ENCODE data around the gene KCNJ10.

The KCNJ10 gene

GRCh38 chr1:160108888-160109662 lies 39.1 kb upstream of the KCNJ10 start:
- H3K27me3 ChIP-seq (ENCODE audit: control insufficient read depth, insufficient read depth, low read length), result peaks cover 7% of the 10 kb centered on the region
- no peaks in the 10 kb centered on the region for H3K36me3 ChIP-seq (ENCODE audit: control insufficient read depth, insufficient read depth, low read length)
- no peaks in the 10 kb centered on the region for H3K9me3 ChIP-seq (ENCODE audit: control insufficient read depth, low read length)
- H3K9ac ChIP-seq (ENCODE audit: low read length), result no peak overlapping the region
- no peaks in the 10 kb centered on the region for H3K4me1 ChIP-seq (ENCODE audit: control insufficient read depth, insufficient read depth, low read length)
- no peak overlapping the region for H3K4me3 ChIP-seq (ENCODE audit: low read length)

DNA sequence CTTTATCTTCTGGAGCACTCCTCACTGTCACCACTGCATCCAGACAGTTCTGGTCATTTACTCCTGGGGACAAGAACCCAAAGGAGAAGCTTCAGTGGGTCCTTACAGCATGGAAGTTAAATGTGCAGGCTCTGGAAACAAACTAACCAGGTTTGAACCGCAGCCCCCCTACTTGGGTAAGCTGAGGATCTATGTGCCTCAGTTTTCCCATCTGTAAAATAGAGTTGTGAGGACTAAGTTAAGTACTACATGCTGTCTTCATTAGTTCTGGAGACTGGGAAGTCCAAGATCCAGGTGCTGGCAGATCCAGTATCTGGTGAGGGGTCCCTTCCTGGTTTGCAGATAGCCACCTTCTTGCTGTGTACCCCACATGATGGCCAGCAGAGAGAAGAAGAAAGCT lies 37.6 kb upstream of the KCNJ10 start:
- H3K36me3 ChIP-seq (ENCODE audit: control insufficient read depth, insufficient read depth, low read length), result no peaks in the 10 kb centered on the region
- H3K9ac ChIP-seq (ENCODE audit: low read length), result no peak overlapping the region
- no peaks in the 10 kb centered on the region for H3K9me3 ChIP-seq (ENCODE audit: control insufficient read depth, low read length)
- peaks cover 7% of the 10 kb centered on the region for H3K27me3 ChIP-seq (ENCODE audit: control insufficient read depth, insufficient read depth, low read length)
- H3K4me3 ChIP-seq (ENCODE audit: low read length), result no peak overlapping the region
- H3K4me1 ChIP-seq (ENCODE audit: control insufficient read depth, insufficient read depth, low read length), result no peaks in the 10 kb centered on the region

GRCh38 chr1:160105155-160105554 lies 35.2 kb upstream of the KCNJ10 start:
- H3K36me3 ChIP-seq (ENCODE audit: control insufficient read depth, insufficient read depth, low read length), result no peaks in the 10 kb centered on the region
- H3K9ac ChIP-seq (ENCODE audit: low read length), result no peak overlapping the region
- peaks cover 7% of the 10 kb centered on the region for H3K27me3 ChIP-seq (ENCODE audit: control insufficient read depth, insufficient read depth, low read length)
- peaks cover 16% of the 10 kb centered on the region for H3K4me1 ChIP-seq (ENCODE audit: control insufficient read depth, insufficient read depth, low read length)
- H3K4me3 ChIP-seq (ENCODE audit: low read length), result no peak overlapping the region
- no peaks in the 10 kb centered on the region for H3K9me3 ChIP-seq (ENCODE audit: control insufficient read depth, low read length)

GRCh38 chr1:160104486-160104885 lies 34.5 kb upstream of the KCNJ10 start:
- no peak overlapping the region for H3K9ac ChIP-seq (ENCODE audit: low read length)
- peaks cover 5% of the 10 kb centered on the region for H3K27me3 ChIP-seq (ENCODE audit: control insufficient read depth, insufficient read depth, low read length)
- H3K9me3 ChIP-seq (ENCODE audit: control insufficient read depth, low read length), result no peaks in the 10 kb centered on the region
- no peak overlapping the region for H3K4me3 ChIP-seq (ENCODE audit: low read length)
- peaks cover 18% of the 10 kb centered on the region for H3K4me1 ChIP-seq (ENCODE audit: control insufficient read depth, insufficient read depth, low read length)
- H3K36me3 ChIP-seq (ENCODE audit: control insufficient read depth, insufficient read depth, low read length), result no peaks in the 10 kb centered on the region

DNA sequence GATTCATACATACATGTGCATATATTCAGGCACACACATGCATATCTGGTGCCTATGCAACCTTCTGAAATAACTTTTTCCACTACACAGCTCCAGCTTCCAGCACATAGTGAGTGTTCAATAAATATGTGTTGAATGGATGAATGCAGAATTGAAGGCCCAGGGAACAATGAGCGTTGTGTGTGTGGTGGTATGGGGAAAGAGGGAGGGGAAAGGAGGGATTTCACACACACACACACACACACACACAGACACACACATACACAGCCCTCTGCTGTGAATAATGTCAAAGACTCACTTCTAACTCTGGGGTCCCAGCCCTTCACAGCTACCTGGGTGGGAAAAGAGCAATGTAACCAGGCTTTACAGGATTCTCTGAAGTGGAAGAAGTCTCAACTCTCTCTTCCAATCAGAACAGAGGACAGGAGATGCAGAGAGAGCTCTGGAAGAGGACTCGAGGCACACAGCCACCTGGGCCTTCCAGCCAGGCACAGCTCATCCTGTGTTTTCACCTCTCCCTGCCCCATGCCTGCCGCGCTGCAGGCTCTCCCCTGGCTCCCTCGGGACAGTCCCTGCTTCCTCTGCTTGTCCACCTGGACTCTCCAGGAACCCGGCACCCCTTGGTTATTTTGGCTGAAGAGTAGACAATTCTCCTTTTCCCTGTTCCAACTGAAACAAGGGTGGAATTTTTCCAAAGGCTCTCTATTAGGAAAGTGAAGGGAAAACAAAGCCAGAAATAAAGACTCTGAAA lies 33.9 kb upstream of the KCNJ10 start:
- H3K27me3 ChIP-seq (ENCODE audit: control insufficient read depth, insufficient read depth, low read length), result no peaks in the 10 kb centered on the region
- peaks cover 23% of the 10 kb centered on the region for H3K4me1 ChIP-seq (ENCODE audit: control insufficient read depth, insufficient read depth, low read length)
- no peaks in the 10 kb centered on the region for H3K9me3 ChIP-seq (ENCODE audit: control insufficient read depth, low read length)
- no peak overlapping the region for H3K4me3 ChIP-seq (ENCODE audit: low read length)
- H3K9ac ChIP-seq (ENCODE audit: low read length), result no peak overlapping the region
- H3K36me3 ChIP-seq (ENCODE audit: control insufficient read depth, insufficient read depth, low read length), result no peaks in the 10 kb centered on the region

GRCh38 chr1:160101717-160102522 lies 32.0 kb upstream of the KCNJ10 start:
- peak overlapping the region; percentile 3 for H3K9ac ChIP-seq (ENCODE audit: low read length)
- peaks cover 35% of the 10 kb centered on the region for H3K4me1 ChIP-seq (ENCODE audit: control insufficient read depth, insufficient read depth, low read length)
- no peaks in the 10 kb centered on the region for H3K27me3 ChIP-seq (ENCODE audit: control insufficient read depth, insufficient read depth, low read length)
- H3K4me3 ChIP-seq (ENCODE audit: low read length), result no peak overlapping the region
- H3K36me3 ChIP-seq (ENCODE audit: control insufficient read depth, insufficient read depth, low read length), result no peaks in the 10 kb centered on the region
- no peaks in the 10 kb centered on the region for H3K9me3 ChIP-seq (ENCODE audit: control insufficient read depth, low read length)

GRCh38 chr1:160101037-160101716 lies 31.2 kb upstream of the KCNJ10 start:
- Histone ChIP-seq H3K9me3 (ENCODE audit: control insufficient read depth, low read length) (no peaks in the 10 kb centered on the region), H3K9ac (ENCODE audit: low read length) (peak overlapping the region; percentile 8), H3K27me3 (ENCODE audit: control insufficient read depth, insufficient read depth, low read length) (no peaks in the 10 kb centered on the region), H3K4me3 (ENCODE audit: low read length) (no peak overlapping the region), H3K36me3 (ENCODE audit: control insufficient read depth, insufficient read depth, low read length) (no peaks in the 10 kb centered on the region), H3K4me1 (ENCODE audit: control insufficient read depth, insufficient read depth, low read length) (peaks cover 42% of the 10 kb centered on the region)

GRCh38 chr1:160099716-160100375 lies 29.9 kb upstream of the KCNJ10 start:
- H3K4me1 ChIP-seq (ENCODE audit: control insufficient read depth, insufficient read depth, low read length), result peaks cover 42% of the 10 kb centered on the region
- no peaks in the 10 kb centered on the region for H3K9me3 ChIP-seq (ENCODE audit: control insufficient read depth, low read length)
- no peaks in the 10 kb centered on the region for H3K27me3 ChIP-seq (ENCODE audit: control insufficient read depth, insufficient read depth, low read length)
- H3K9ac ChIP-seq (ENCODE audit: low read length), result peak overlapping the region; percentile 82
- no peaks in the 10 kb centered on the region for H3K36me3 ChIP-seq (ENCODE audit: control insufficient read depth, insufficient read depth, low read length)
- H3K4me3 ChIP-seq (ENCODE audit: low read length), result peak overlapping the region; percentile 73

DNA sequence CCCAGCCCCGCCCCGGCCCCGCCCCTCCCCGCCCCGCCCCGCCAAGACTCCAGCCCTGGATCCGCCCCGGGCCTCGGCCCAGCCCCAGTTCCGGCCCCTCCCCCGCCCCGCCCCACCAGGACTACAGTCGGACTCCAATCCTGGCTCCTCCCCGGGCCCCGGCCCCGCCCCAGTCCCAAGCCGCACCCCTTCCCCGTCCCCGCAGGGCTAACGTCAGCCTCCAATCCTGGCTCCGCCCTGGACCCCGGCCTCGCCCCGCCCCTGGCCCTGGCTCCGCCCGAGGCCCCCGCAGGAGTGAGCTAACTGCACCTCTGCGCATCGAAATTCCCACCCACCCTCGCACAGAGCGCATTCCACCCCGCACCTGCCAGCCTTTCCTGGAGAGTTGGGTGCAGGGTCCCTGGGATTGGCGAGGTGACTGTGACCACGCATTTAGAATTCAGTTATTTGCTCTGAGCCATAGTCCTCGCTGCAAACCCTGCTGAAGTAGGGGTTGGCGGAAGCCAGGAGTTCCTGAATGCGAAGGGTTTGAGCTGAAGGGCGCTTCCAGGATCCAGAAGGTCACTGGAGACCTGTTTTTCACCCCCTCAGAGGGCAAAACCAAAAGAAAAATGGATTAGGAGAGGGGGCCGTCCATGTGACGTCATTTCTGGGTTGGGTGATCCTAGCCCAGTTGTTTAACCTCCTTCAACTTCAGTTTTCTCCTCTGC lies 29.0 kb upstream of the KCNJ10 start:
- Histone ChIP-seq H3K4me3 (ENCODE audit: low read length) (peak overlapping the region; percentile 73), H3K36me3 (ENCODE audit: control insufficient read depth, insufficient read depth, low read length) (no peaks in the 10 kb centered on the region), H3K9ac (ENCODE audit: low read length) (peak overlapping the region; percentile 82), H3K4me1 (ENCODE audit: control insufficient read depth, insufficient read depth, low read length) (peaks cover 48% of the 10 kb centered on the region), H3K9me3 (ENCODE audit: control insufficient read depth, low read length) (no peaks in the 10 kb centered on the region), H3K27me3 (ENCODE audit: control insufficient read depth, insufficient read depth, low read length) (no peaks in the 10 kb centered on the region)

DNA sequence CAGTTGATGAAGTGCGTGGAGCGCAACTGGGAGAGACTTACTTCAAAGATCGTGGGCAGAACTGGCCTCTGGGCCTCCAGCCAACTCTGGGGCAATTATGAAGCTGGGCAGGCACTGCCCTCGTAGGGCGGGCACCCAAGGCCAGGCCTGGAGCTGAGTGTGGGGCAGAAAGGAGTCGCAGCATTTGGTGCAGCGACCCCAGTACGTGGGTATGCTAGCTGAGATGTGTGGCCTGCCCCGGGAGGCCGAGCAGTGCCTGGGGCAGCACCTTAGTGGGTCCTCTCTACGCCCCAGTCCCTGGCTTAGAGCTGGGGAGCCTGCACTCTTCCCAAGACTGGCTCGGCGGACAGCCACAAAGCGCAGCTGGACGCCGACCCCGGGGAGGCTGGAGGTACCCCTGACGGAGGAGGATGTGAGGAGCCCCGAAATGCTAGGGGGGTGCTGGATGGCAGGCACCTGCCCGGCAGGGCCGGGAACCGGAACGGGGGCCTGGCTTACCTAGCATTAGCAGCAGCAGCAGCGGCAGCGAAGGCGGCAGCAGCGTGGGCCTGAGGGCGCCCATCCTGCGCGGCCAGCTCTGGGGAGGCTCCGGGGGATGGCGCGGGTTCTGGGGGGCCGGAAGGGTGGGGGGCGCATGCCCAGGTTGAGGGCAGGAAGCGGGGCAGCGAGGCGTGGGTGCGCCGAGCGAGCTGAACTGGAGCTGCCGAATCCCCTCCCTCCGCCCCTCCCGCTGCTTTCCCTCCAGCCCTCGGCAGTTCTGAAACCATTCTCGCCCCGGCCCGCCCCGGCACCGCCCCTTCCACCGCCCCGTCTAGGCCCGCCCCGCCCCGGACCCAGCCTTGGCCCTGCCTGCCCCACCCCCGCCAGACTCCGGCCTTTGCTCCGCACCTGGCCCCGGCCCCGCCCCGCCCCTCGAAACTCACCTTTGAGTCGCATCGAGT lies 28.2 kb upstream of the KCNJ10 start, which contains the start of gene IGSF8:
Gene IGSF8 (minus strand): TSS at position 709 of the 941 bp plus-strand sequence. CDS start 147 bp downstream, at position 562.
- Histone ChIP-seq H3K9me3 (ENCODE audit: control insufficient read depth, low read length) (no peaks in the 10 kb centered on the region), H3K9ac (ENCODE audit: low read length) (peak within 1 kb of the TSS; percentile 82), H3K4me1 (ENCODE audit: control insufficient read depth, insufficient read depth, low read length) (peaks cover 53% of the 10 kb centered on the region)

More for the DNA sequence above, 28.2 kb upstream of the KCNJ10 start, which contains the start of gene IGSF8:
- Histone ChIP-seq H3K4me3 (ENCODE audit: low read length) (peak within 1 kb of the TSS; percentile 73), H3K27me3 (ENCODE audit: control insufficient read depth, insufficient read depth, low read length) (no peaks in the 10 kb centered on the region), H3K36me3 (ENCODE audit: control insufficient read depth, insufficient read depth, low read length) (peaks cover 5% of the 10 kb centered on the region)
